Stimulated activated CD8-positive, alpha-beta memory T cell treated with anti-CD3 and anti-CD28 coated beads, Interleukin-12 subunit alpha, Interleukin-12 subunit beta, amount 100 ng/mL, for 24 hours (primary cell): ENCODE data around the gene GABRB3.
"Not testable (repeated sequence)": the region's sequence is repeated elsewhere in the genome, so short reads cannot be mapped to it uniquely, and the experiment has no call there.

Experiments used
- DNase-seq: peaks from one replicate; pipeline ENCODE4 v3.0.0-alpha.2; 2020; ENCODE audit errors: extremely low read depth

Gene GABRB3

GRCh38 chr15:26736502-26737248, 36.2 kb downstream of the GABRB3 start:
- DNase-seq = no peak

- DNase-seq = no peak
Measured at GRCh38 chr15:26731965-26732364, 40.9 kb downstream of the GABRB3 start.

GRCh38 chr15:26729581-26729980, 43.3 kb downstream of the GABRB3 start:
- no peak for DNase-seq

- no peak for DNase-seq
Measured at GRCh38 chr15:26729030-26729429, 43.8 kb downstream of the GABRB3 start.

GRCh38 chr15:26724381-26725150, 48.3 kb downstream of the GABRB3 start:
- DNase-seq = no peak

- no peak for DNase-seq
Measured at GRCh38 chr15:26722621-26723160, 50.2 kb downstream of the GABRB3 start.

- DNase-seq = no peak
Measured at GRCh38 chr15:26721232-26721967, 51.5 kb downstream of the GABRB3 start.

- no peak for DNase-seq
Measured at GRCh38 chr15:26720546-26720945, 52.3 kb downstream of the GABRB3 start.

GRCh38 chr15:26719866-26720265, 53.0 kb downstream of the GABRB3 start:
- DNase-seq = not testable (repeated sequence)

GRCh38 chr15:26716069-26716468, 56.8 kb downstream of the GABRB3 start:
- no peak for DNase-seq

GRCh38 chr15:26713498-26713897, 59.4 kb downstream of the GABRB3 start:
- no peak for DNase-seq

- DNase-seq = no peak
Measured at GRCh38 chr15:26712335-26712734, 60.5 kb downstream of the GABRB3 start.

- no peak for DNase-seq
Measured at GRCh38 chr15:26711445-26711844, 61.4 kb downstream of the GABRB3 start.

- no peak for DNase-seq
Measured at GRCh38 chr15:26702381-26702780, 70.5 kb downstream of the GABRB3 start.

- no peak for DNase-seq
Measured at GRCh38 chr15:26698555-26698954, 74.3 kb downstream of the GABRB3 start.

GRCh38 chr15:26697913-26698312, 75.0 kb downstream of the GABRB3 start:
- no peak for DNase-seq

GRCh38 chr15:26691249-26691648, 81.6 kb downstream of the GABRB3 start:
- DNase-seq = no peak

GRCh38 chr15:26690778-26691177, 82.1 kb downstream of the GABRB3 start:
- no peak for DNase-seq

GRCh38 chr15:26689462-26689861, 83.4 kb downstream of the GABRB3 start:
- DNase-seq = no peak

GRCh38 chr15:26686547-26687187, 86.2 kb downstream of the GABRB3 start:
- no peak for DNase-seq

GRCh38 chr15:26682598-26683164, 90.2 kb downstream of the GABRB3 start:
- no peak for DNase-seq
